K562 (cell line): ENCODE data around the gene CCM2. TPM values are rescaled to one million over a fixed set of nuclear protein-coding genes. Genes with fewer than 3 reads are reported as not detected.
A peak's percentile ranks its signal among the peaks of the same experiment; 100 is the strongest.

Source experiments
- AFF4 ChIP-seq: sonication (generic); formaldehyde crosslinking; IDR thresholded peaks from 2 replicates; pipeline ENCODE4 v1.8.0; 2023; ENCODE audit warnings: mild to moderate bottlenecking, missing genetic modification reagents
- BCLAF1 ChIP-seq, 2 experiments: fragments of 450-650 bp in 1 of 2; IDR thresholded peaks; 2 replicates each; pipeline ENCODE4 v1.6.1; 2011 to 2017; ENCODE audit warnings: low read depth in 2 of 2, antibody characterized with exemption in 1 of 2, borderline replicate concordance in 1 of 2, low read length in 1 of 2, mild to moderate bottlenecking in 1 of 2, mixed read lengths in 1 of 2; ENCODE audit not compliant: control insufficient read depth in 1 of 2
- ETV6 ChIP-seq, 3 experiments: fragments of 150-350 bp in 1 of 3; sonication (generic) in 1 of 3; formaldehyde crosslinking in 1 of 3; IDR thresholded peaks; 2 replicates each; pipeline versions ENCODE4 v1.6.1 to v1.8.0; 2014 to 2022; ENCODE audit warnings: borderline replicate concordance in 2 of 3, low read depth in 2 of 3, antibody characterized with exemption in 1 of 3, low read length in 1 of 3, mild to moderate bottlenecking in 1 of 3, missing genetic modification reagents in 1 of 3
- FOXA3 ChIP-seq, 2 experiments: fragments of 450-650 bp in 1 of 2; sonication (generic) in 1 of 2; formaldehyde crosslinking; IDR thresholded peaks in 1 of 2; conservative IDR thresholded peaks in 1 of 2; 2 replicates each; pipeline versions ENCODE4 v1.4.0 to v1.8.0; 2020 to 2022; ENCODE audit warnings: mild to moderate bottlenecking in 2 of 2, missing genetic modification reagents in 1 of 2
- GTF2B ChIP-seq: IDR thresholded peaks from 2 replicates; pipeline ENCODE4 v1.6.1; 2011; ENCODE audit not compliant: insufficient read length; ENCODE audit errors: extremely low read depth
- MECOM ChIP-seq: fragments of 250-450 bp; sonication (Bioruptor Pico); IDR thresholded peaks from 2 replicates; pipeline ENCODE4 v1.8.0; 2022; ENCODE audit warnings: inconsistent platforms
- MTA3 ChIP-seq: fragments of 450-650 bp; formaldehyde crosslinking; IDR thresholded peaks from 2 replicates; pipeline ENCODE4 v1.6.1; 2017; ENCODE audit warnings: mild to moderate bottlenecking, borderline replicate concordance
- NCOR1 ChIP-seq: fragments of 450-650 bp; IDR thresholded peaks from 2 replicates; pipeline ENCODE4 v1.6.1; 2016; ENCODE audit warnings: mild to moderate bottlenecking, moderate library complexity
- NFXL1 ChIP-seq: fragments of 450-650 bp; formaldehyde crosslinking; IDR thresholded peaks from 2 replicates; pipeline ENCODE4 v1.4.0; 2021; ENCODE audit warnings: mild to moderate bottlenecking
- RBFOX2 ChIP-seq: fragments of 200-400 bp; formaldehyde crosslinking; IDR thresholded peaks from 2 replicates; pipeline ENCODE4 v1.6.1; 2017; ENCODE audit warnings: low read depth, mild to moderate bottlenecking, low read length, moderate library complexity
- TCF3 ChIP-seq: sonication (generic); formaldehyde crosslinking; IDR thresholded peaks from 2 replicates; pipeline ENCODE4 v1.4.0; 2020; ENCODE audit warnings: mild to moderate bottlenecking, missing genetic modification reagents
- VEZF1 ChIP-seq: fragments of 200-800 bp; sonication (Bioruptor generic); IDR thresholded peaks from 2 replicates; pipeline ENCODE4 v1.6.1; 2017; ENCODE audit warnings: missing genetic modification characterization, missing compliant biosample characterization
- ZNF224 ChIP-seq: sonication (generic); formaldehyde crosslinking; IDR thresholded peaks from 2 replicates; pipeline ENCODE4 v1.8.0; 2022; ENCODE audit warnings: mild to moderate bottlenecking, missing genetic modification reagents
- ZNF384 ChIP-seq: IDR thresholded peaks from 2 replicates; pipeline ENCODE4 v1.6.1; 2012; ENCODE audit warnings: low read depth, low read length, improper control_type of control experiment
- ZNF586 ChIP-seq: fragments of 450-650 bp; formaldehyde crosslinking; conservative IDR thresholded peaks from 2 replicates; pipeline ENCODE4 v1.4.0; 2020; ENCODE audit warnings: mild to moderate bottlenecking, moderate library complexity
- polyA plus RNA-seq, 8 experiments: library from polyadenylated mRNA; depleted of rRNA in 4 of 8; stranded (reverse) in 5 of 8; unstranded in 3 of 8; fragments of >200 nt; fragmentation: Nextera tagmentation in 2 of 8; fragmentation: Illumina TruSeq in 1 of 8; extraction: Ambion mirVana in 2 of 8; extraction: Trizol in 1 of 8; gene quantifications; 2 replicates each; pipeline versions ENCODE4 v1.2.1 to v1.2.3, GENCODE V29; 2011 to 2014; ENCODE audit warnings: inconsistent platforms in 1 of 8, missing spikeins in 1 of 8
- total RNA-seq, 7 experiments: library from RNA; depleted of rRNA in 6 of 7; stranded (reverse); fragments of >200 nt in 6 of 7; fragmentation: Illumina TruSeq in 2 of 7; extraction: Trizol in 2 of 7; gene quantifications; 2 replicates each; pipeline versions ENCODE4 v1.2.1 to v1.2.3, GENCODE V29; 2011 to 2021; ENCODE audit warnings: low replicate concordance in 1 of 7

The CCM2 gene
- total and polyA plus RNA-seq, 9 of the 15 experiments (the other 6 are each of a cell fraction or from before 2014, with no cell fraction given), result 0.41 to 38.6 (median 25.9) TPM

GRCh38 chr7:44981035-44981706 is 18.8 kb upstream of the CCM2 start (continued):
- TF ChIP-seq TCF3 (no peak), ZNF384 (0 out of 2 replicates have a peak, but pooled peaks have one; percentile 7), GTF2B (no peak), BCLAF1 (IDR thresholded peaks at IDR 0.05; ENCODE audit: borderline replicate concordance in 1 of 2, control insufficient read depth in 1 of 2, low read depth in 2 of 2, low read length in 1 of 2) (no peak), NCOR1 (peak; percentile 11; the same call in 1 of the 2 replicates), ZNF224 (CRISPR knock-in tag) (no peak), RBFOX2 (0 out of 2 replicates have a peak, but pooled peaks have one; percentile 27), NFXL1 (no peak), ETV6 (IDR thresholded peaks at IDR 0.05; ENCODE audit: borderline replicate concordance in 1 of 2, low read depth in 2 of 2, low read length in 1 of 2) (no peak), ETV6 (CRISPR knock-in tag; IDR thresholded peaks at IDR 0.05; ENCODE audit: borderline replicate concordance) (no peak), AFF4 (no peak), MECOM (CRISPR knock-in tag) (no peak), FOXA3 (CRISPR knock-in tag; conservative IDR thresholded peaks at IDR 0.05 in 1 of 2, IDR thresholded peaks at IDR 0.05 in 1 of 2) (no peak), VEZF1 (CRISPR knock-in tag) (no peak), ZNF586 (CRISPR knock-in tag) (no peak), MTA3 (no peak)
